ENCODE results near the gene MAGI2. TPM values are rescaled to one million over a fixed set of nuclear protein-coding genes. Genes with fewer than 3 reads are reported as not detected.

The MAGI2 gene
- total and polyA plus RNA-seq, 8 donors, result 1.3 to 4.0 (median 2.0) TPM

DNA sequence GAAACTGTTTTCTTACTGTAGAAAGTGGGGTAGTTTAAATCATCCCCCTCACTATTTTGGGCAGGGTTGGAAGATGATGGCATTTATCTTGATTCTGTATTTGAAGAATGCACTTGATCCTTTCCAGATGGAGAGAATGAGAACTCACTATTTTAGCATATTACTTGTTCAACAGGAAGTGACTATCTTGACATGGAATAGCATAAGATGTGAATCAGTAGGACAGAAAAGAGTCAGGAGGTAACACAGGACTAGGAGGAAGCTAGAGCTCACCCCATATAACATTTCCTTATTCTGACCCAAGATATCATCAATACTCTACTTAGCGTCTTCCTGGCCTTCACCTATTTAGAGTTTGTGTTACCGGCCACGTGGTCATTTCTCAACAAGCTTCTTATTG, 1254.7 kb downstream of the MAGI2 start:
- H3K27ac ChIP-seq, result no peak overlapping the region
- H3K4me1 ChIP-seq, result no peaks in the 10 kb centered on the region
- ATAC-seq, result no peak
- no peaks in the 10 kb centered on the region for H3K27me3 ChIP-seq
- 94 to 98% methylated on average over 3 of the region's 3 CpGs for WGBS, 2 donors
- no peaks in the 10 kb centered on the region for H3K36me3 ChIP-seq
- no peak for FAIRE-seq
- H3K9me3 ChIP-seq, result no peaks in the 10 kb centered on the region
- intact Hi-C loops (cut with DNase I), result no loop called here
- TF ChIP-seq, protein P1, sequence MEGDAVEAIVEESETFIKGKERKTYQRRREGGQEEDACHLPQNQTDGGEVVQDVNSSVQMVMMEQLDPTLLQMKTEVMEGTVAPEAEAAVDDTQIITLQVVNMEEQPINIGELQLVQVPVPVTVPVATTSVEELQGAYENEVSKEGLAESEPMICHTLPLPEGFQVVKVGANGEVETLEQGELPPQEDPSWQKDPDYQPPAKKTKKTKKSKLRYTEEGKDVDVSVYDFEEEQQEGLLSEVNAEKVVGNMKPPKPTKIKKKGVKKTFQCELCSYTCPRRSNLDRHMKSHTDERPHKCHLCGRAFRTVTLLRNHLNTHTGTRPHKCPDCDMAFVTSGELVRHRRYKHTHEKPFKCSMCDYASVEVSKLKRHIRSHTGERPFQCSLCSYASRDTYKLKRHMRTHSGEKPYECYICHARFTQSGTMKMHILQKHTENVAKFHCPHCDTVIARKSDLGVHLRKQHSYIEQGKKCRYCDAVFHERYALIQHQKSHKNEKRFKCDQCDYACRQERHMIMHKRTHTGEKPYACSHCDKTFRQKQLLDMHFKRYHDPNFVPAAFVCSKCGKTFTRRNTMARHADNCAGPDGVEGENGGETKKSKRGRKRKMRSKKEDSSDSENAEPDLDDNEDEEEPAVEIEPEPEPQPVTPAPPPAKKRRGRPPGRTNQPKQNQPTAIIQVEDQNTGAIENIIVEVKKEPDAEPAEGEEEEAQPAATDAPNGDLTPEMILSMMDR (IDR thresholded peaks at IDR 0.05), result no peak
- H3K4me3 ChIP-seq, result no peak overlapping the region
- DNase-seq, result no peak

DNA sequence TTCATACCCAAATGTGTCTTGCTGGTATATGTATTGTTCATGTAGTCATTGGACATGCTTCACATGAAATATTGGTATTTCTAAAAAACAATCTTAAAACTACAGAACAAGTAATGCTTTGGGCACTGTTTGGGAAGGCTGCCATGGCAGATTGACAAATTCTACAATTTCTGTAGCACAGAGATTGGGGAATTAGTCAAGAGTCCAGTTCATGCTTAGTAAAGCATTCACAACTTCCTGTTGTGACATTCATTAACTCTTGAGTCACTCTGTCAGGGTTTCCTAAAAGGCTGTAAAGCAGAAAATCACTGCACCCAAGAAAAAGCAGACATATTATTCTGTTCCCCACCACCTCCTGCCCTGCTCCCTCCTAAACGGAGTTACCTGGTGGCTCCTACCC, 1256.0 kb downstream of the MAGI2 start:
- H3K27me3 ChIP-seq, result no peaks in the 10 kb centered on the region
- TF ChIP-seq, protein P1 (IDR thresholded peaks at IDR 0.05), result no peak
- DNase-seq, result no peak
- H3K27ac ChIP-seq, result no peak overlapping the region
- no peak overlapping the region for H3K4me3 ChIP-seq
- no peaks in the 10 kb centered on the region for H3K4me1 ChIP-seq
- 89 to 93% methylated on average over 1 of the region's 1 CpG for WGBS, 2 donors
- H3K36me3 ChIP-seq, result no peaks in the 10 kb centered on the region
- no peak for FAIRE-seq
- no peaks in the 10 kb centered on the region for H3K9me3 ChIP-seq
- ATAC-seq, result no peak
- intact Hi-C loops (cut with DNase I), result no loop called here

DNA sequence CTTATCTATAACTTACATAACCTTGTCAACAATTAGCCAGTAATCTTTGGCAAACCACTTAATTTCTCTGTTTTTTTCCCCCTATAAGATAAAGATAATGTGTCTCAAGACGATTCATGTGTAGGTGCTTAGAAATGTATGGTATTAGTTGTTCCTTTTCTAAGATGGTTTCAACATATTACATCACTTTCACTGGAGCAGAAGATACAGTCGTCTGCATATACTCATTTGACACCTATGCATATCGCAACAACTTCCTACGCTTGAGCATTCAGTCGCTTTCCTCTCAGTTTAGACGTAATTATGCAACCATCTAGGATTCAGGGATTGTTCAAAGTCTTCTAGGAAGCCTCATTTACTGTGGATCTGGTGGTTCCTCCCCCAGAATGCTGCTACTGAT, 1258.2 kb downstream of the MAGI2 start:
- no peak overlapping the region for H3K4me3 ChIP-seq
- H3K27ac ChIP-seq, result no peak overlapping the region
- H3K27me3 ChIP-seq, result no peaks in the 10 kb centered on the region
- no peaks in the 10 kb centered on the region for H3K9me3 ChIP-seq
- ATAC-seq (no peak), FAIRE-seq (no peak), DNase-seq (no peak)
- no peaks in the 10 kb centered on the region for H3K36me3 ChIP-seq
- intact Hi-C loops (cut with DNase I), result no loop called here
- 78 to 81% methylated on average over 6 of the region's 6 CpGs for WGBS, 2 donors
- no peaks in the 10 kb centered on the region for H3K4me1 ChIP-seq
- TF ChIP-seq, protein P1 (IDR thresholded peaks at IDR 0.05), result no peak

DNA sequence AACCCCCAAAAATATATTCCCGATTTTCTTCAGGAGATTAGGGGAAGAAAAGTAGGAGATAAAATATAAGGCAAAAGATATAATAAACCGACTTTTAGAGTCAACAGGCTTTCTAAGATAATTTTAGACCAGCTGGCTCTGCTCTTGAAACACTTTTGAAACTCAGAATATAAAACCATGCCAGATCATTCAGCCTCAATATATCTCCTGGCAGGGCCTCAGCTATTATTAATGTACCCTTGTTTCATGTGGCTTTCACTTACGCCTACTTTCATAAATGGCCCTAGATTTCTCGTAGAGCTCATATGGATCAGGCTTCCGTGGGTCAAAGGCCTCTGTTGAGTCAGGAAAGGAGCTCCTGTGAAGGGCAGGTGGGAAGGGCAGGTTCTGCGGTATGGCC, 1258.9 kb downstream of the MAGI2 start:
- intact Hi-C loops (cut with DNase I), result no loop called here
- DNase-seq (no peak), ATAC-seq (no peak), FAIRE-seq (no peak)
- WGBS, 2 donors, result 82 to 84% methylated on average over 6 of the region's 6 CpGs
- H3K36me3 ChIP-seq, result no peaks in the 10 kb centered on the region
- no peak overlapping the region for H3K27ac ChIP-seq
- no peaks in the 10 kb centered on the region for H3K27me3 ChIP-seq
- TF ChIP-seq, protein P1 (IDR thresholded peaks at IDR 0.05), result no peak
- no peaks in the 10 kb centered on the region for H3K4me1 ChIP-seq
- H3K4me3 ChIP-seq, result no peak overlapping the region
- no peaks in the 10 kb centered on the region for H3K9me3 ChIP-seq

DNA sequence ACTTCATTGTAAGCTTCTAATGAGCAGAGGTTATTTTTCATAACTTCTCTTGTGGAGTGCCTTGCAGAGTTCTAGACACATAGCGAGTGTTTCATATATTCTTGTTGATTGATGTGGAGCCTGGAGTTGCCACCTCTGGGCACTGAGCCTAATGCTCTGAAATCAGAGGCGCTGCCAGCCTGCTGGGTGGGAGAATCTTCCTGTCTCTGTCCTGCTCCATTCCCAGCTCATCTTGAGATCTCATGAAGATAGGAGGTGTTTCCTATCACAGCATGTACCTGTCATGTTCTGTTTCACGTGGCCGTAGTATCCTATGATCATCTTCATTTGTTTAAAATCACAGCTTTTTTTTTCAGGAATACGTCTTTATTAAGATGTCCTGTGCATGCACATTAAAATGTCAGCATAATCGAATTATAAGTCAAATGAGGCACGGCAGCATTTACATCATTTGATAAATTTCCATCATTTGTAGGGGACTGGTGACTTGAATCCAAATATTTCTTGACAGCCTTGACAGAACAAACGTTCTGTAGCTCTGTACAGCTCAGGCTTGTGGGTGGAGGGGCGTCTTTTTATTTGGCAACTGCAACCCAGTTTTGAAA, 1261.9 kb downstream of the MAGI2 start:
- FAIRE-seq (no peak), DNase-seq (no peak), ATAC-seq (no peak)
- no peaks in the 10 kb centered on the region for H3K27me3 ChIP-seq
- 69 to 73% methylated on average over 9 of the region's 9 CpGs for WGBS, 2 donors
- intact Hi-C loops (cut with DNase I), result no loop called here
- H3K4me3 ChIP-seq, result no peak overlapping the region
- no peaks in the 10 kb centered on the region for H3K4me1 ChIP-seq
- H3K36me3 ChIP-seq, result no peaks in the 10 kb centered on the region
- TF ChIP-seq, protein P1 (IDR thresholded peaks at IDR 0.05), result no peak
- H3K9me3 ChIP-seq, result no peaks in the 10 kb centered on the region
- no peak overlapping the region for H3K27ac ChIP-seq

Data from pancreas (tissue), 10 donors.